Right lobe of liver (tissue), 4 donors: Measurements from ENCODE around the gene IFRD2.

Experiments used
- POLR2A ChIP-seq: fragments of 450-650 bp; IDR thresholded peaks from one replicate; pipeline ENCODE4 v1.6.1; 2017; ENCODE audit warnings: antibody characterized with exemption, mild to moderate bottlenecking
- TF ChIP-seq, protein P1 (sequence below), 4 donors: fragments of 200-600 bp in 3 of 4; fragments of 450-650 bp in 1 of 4; IDR thresholded peaks; one replicate each; pipeline versions ENCODE4 v1.5.1 to v1.8.0; 2016 to 2022; ENCODE audit warnings: antibody characterized with exemption in 4 of 4, mild to moderate bottlenecking in 2 of 4
- donor health status: DM: no; HTN: no; CAD: no.
- donor health status: DM: no; HTN: no; CAD: no.
- donor health status: DM: no; HTN: yes; CAD: no.

DNA sequence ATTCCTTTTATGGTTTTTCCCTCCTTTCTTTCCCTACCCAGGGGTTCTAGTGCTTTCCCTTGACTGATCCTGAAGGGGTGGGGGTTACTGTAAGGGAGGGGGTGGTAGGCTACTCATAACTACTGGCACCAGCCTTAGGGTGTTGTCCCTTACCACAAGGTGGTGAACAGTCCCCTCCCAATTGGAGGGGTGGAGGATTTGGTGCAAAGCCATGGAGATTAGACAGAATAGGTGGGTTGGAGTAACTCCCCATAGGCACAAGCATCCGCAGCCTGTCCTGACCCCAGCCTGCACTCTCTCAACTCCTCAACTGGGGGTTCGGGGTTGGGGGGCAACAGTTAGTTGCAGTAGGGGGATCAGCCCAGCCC is 32.9 kb upstream of the IFRD2 start:
- TF ChIP-seq, protein P1, sequence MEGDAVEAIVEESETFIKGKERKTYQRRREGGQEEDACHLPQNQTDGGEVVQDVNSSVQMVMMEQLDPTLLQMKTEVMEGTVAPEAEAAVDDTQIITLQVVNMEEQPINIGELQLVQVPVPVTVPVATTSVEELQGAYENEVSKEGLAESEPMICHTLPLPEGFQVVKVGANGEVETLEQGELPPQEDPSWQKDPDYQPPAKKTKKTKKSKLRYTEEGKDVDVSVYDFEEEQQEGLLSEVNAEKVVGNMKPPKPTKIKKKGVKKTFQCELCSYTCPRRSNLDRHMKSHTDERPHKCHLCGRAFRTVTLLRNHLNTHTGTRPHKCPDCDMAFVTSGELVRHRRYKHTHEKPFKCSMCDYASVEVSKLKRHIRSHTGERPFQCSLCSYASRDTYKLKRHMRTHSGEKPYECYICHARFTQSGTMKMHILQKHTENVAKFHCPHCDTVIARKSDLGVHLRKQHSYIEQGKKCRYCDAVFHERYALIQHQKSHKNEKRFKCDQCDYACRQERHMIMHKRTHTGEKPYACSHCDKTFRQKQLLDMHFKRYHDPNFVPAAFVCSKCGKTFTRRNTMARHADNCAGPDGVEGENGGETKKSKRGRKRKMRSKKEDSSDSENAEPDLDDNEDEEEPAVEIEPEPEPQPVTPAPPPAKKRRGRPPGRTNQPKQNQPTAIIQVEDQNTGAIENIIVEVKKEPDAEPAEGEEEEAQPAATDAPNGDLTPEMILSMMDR (IDR thresholded peaks at IDR 0.05): no peak
- no peak for TF ChIP-seq POLR2A
